NCI-H345 treated with DMSO at 0.1 percent for 48 hours (cell line): ENCODE measurements around the gene ALKBH2.
"Not testable (repeated sequence)": the region's sequence is repeated elsewhere in the genome, so short reads cannot be mapped to it uniquely, and the experiment has no call there.

Source experiments
- DNase-seq: peaks from one replicate; lab custom pipeline; 2025; ENCODE audit not compliant: unreplicated experiment; lab: John Stamatoyannopoulos, UW

ALKBH2 gene

GRCh38 chr12:109069307-109070271 is 23.7 kb downstream of the ALKBH2 start:
- DNase-seq: no peak

- DNase-seq: no peak
These were observed 27.4 kb downstream of the ALKBH2 start for GRCh38 chr12:109065853-109066193.

GRCh38 chr12:109065154-109065852 is 28.0 kb downstream of the ALKBH2 start:
- DNase-seq: no peak

GRCh38 chr12:109064143-109064542 is 29.1 kb downstream of the ALKBH2 start:
- DNase-seq: no peak

- DNase-seq: no peak
These were observed 34.5 kb downstream of the ALKBH2 start for GRCh38 chr12:109058773-109059172.

GRCh38 chr12:109057376-109057775 is 35.9 kb downstream of the ALKBH2 start:
- DNase-seq: no peak

- no peak for DNase-seq
These were observed 36.4 kb downstream of the ALKBH2 start for GRCh38 chr12:109056891-109057290.

GRCh38 chr12:109054520-109054919 is 38.8 kb downstream of the ALKBH2 start:
- no peak for DNase-seq

GRCh38 chr12:109054124-109054513 is 39.2 kb downstream of the ALKBH2 start:
- not testable (repeated sequence) for DNase-seq

- DNase-seq: no peak
These were observed 39.7 kb downstream of the ALKBH2 start for GRCh38 chr12:109053382-109054123.

GRCh38 chr12:109052414-109053323 is 40.6 kb downstream of the ALKBH2 start, which contains the start of gene USP30:
TSS of gene USP30 (plus strand) at chr12:109052576. CDS start at chr12:109052679, 103 bp downstream.
- DNase-seq: peak; percentile 76

GRCh38 chr12:109052097-109052413 is 41.2 kb downstream of the ALKBH2 start:
- DNase-seq: no peak

- DNase-seq: not testable (repeated sequence)
These were observed 43.5 kb downstream of the ALKBH2 start for GRCh38 chr12:109049794-109050193.

- DNase-seq: not testable (repeated sequence)
These were observed 44.6 kb downstream of the ALKBH2 start for GRCh38 chr12:109048706-109049105.

- DNase-seq: no peak
These were observed 46.0 kb downstream of the ALKBH2 start for GRCh38 chr12:109047081-109047805.

GRCh38 chr12:109044241-109044640 is 49.0 kb downstream of the ALKBH2 start:
- no peak for DNase-seq
